GM21423 (cell line): Measurements from ENCODE around the gene TIMM21.

Experiments used
- ATAC-seq: cut with Tn5 transposase; IDR thresholded peaks from one replicate; pipeline ENCODE4 v1.9.1; 2021; ENCODE audit warnings: mild to moderate bottlenecking, moderate library complexity; ENCODE audit not compliant: unreplicated experiment

Gene TIMM21

GRCh38 chr18:74146756-74147155 lies 1.6 kb upstream of the TIMM21 start:
- ATAC-seq: no peak

DNA sequence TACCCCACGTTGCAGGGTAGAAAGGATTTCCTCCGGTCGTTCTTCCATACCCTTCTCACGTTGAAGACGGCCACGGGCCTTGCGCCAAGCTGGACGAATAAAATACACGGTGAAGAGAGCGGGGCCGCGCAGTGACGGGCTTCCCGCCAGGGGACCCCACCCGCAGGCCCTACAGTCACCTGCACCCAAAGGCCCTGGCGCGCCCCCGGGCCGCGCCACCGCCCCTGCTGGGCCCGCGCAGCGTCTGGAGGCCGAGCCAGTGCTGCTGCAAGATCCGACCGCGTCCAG lies 888 bp upstream of the TIMM21 start:
- ATAC-seq: no peak

DNA sequence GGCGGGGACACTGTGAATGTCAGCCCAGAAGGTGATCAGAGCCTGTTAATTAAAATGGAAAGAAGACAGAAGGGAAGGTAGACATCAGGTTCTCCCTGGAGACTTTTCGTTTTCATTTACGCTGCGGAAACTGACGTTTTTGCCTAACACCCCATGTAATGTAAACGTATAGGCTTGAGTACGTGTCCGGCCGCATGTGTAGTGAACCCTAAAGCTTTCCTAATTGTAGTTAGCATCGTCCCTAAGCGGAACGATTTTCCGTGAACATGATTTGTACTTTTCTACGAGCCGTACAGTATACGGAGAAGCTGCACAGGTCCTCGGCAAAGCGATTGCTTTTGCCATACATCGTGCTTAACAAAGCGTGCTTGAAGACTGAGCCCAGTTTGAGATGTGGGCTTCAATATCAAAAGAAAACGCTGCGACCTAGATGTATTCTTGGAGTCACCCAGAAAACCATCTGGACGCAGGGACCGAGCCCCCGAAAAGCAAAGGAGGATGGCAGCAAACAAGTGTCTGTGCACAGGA lies 284 bp downstream of the TIMM21 start:
- peak; percentile 13 for ATAC-seq

DNA sequence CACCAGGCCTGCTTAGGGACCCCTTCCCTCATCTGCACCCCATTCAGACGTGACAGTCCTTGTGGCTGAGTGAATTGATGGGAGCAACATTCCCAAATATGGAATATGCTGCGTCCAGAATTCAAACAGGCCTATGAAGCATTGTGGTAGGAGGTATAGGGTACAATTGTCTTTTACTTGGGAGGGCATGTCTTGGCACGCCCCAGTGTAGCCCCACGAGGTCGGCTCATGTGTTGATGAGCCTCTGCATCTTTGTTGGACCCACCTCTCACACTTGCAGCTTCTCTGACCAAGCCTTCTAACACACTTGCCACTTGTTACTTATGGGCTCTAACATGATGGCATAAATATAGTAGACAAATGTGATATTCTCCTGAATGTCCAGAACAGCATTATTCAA lies 1.6 kb downstream of the TIMM21 start:
- ATAC-seq: no peak

DNA sequence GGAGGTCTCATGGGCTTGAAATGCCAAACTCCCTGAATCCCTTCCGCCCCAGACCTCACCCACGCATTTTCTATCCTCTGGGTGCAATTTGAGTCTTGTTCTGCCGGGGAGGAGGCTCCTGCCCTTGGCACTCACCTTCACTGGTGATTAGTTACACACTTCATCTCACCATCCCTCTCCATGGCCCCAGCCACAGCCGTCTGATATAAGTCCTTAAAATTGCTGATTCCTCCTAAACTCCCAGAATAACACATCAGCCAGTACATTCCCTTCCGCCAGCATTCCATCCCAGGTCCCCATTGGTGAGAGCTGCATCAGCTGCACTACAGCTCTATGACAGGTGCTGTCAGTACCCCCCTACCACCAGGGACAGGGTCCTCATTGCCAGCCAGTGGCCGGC lies 3.9 kb downstream of the TIMM21 start:
- ATAC-seq: no peak

- ATAC-seq: no peak
Observed at GRCh38 chr18:74152857-74153256, 4.5 kb downstream of the TIMM21 start.

GRCh38 chr18:74153377-74153776 lies 5.1 kb downstream of the TIMM21 start:
- no peak for ATAC-seq

GRCh38 chr18:74153793-74154192 lies 5.5 kb downstream of the TIMM21 start:
- no peak for ATAC-seq

DNA sequence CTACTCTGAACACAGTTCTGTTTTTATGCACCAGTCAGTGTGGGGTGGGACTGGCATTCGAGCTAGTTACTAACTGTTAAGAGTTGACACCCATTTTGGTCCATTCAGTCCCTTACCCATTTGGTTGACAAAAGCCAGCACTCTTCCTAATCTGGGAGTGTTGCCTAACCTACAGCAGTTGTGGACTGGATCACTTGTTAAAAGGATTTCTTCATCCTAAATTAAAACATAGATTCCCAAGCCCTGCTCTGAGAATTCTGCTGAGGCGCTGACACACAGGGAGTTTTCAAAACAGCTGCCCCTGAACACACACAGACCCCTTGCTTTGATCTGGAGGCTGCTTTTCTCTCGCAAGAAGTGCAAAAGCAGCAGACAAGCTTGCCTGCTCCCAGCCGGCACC lies 6.4 kb downstream of the TIMM21 start:
- no peak for ATAC-seq

- ATAC-seq: no peak
Observed at GRCh38 chr18:74155276-74155675, 7.0 kb downstream of the TIMM21 start.

- ATAC-seq: peak; percentile 49
Observed at GRCh38 chr18:74163019-74163660, 14.8 kb downstream of the TIMM21 start.

DNA sequence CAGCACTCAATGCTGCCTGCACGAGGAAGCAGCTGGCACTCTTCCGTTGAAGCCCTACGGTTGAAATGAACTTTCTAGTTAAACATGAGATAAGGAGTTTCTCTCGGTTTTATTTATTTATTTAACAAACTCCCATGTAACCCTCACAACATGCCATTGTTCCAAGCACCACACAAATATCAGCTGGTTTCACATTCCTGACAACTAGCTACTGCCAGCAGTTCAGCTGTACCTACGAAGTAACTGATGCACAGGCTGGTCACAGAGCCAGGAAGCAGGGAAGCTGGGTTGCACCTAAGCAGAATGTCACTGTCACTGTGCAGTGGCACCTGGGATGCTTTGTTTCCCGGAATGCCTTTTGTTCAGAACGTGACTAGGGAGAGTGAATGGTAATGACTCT lies 18.1 kb downstream of the TIMM21 start:
- no peak for ATAC-seq

GRCh38 chr18:74171910-74172606 lies 23.7 kb downstream of the TIMM21 start:
- peak; percentile 87 for ATAC-seq

DNA sequence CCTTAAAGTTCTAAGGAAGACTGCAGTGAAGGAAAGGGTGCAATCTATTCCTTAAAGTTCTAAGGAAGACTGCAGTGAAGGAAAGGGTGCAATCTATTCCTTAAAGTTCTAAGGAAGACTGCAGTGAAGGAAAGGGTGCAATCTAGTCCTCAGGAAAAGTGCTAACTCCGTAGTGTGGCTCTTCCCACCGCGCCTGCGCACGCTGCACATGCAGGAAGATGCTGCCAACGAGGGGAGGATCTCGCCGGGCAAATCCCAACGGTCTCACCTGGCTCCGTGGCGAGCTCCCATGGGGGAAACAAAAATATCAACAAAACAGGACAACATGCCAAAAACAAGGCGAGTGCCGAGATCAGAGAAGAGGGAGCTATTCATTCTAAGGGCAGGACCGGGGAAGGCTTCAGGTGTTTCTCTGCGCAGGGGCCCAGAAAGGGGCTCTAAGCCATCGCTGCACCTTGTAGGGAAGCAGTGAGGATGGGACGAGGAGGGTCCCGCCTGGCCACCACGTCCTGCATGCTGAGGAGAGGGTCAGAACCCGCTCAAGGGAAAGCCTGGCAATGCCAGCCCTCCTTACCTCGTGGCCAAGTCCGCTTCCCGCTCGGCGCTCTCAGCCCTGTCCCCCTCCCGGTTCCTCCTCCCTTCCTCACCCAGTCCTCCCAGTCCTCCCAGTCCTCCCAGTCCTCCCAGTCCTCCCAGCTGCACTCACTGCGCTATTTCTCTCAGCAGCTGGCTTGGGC lies 24.5 kb downstream of the TIMM21 start:
- no peak for ATAC-seq

DNA sequence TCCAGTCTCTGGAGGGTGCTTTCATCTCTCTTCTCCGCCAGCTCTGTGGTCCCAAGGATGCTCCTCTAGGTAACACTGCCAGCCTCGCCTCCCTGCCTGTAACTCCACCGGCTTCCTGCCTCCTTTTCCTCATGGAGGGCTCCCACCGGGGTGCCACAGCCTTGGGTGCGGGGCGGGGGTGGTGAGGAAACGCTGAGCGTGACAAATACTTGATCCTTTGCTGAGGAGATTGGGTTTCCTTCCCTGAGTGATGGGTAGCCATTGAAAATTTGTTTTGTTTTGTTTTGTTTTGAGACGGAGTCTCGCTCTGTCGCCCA lies 25.1 kb downstream of the TIMM21 start:
- ATAC-seq: no peak

DNA sequence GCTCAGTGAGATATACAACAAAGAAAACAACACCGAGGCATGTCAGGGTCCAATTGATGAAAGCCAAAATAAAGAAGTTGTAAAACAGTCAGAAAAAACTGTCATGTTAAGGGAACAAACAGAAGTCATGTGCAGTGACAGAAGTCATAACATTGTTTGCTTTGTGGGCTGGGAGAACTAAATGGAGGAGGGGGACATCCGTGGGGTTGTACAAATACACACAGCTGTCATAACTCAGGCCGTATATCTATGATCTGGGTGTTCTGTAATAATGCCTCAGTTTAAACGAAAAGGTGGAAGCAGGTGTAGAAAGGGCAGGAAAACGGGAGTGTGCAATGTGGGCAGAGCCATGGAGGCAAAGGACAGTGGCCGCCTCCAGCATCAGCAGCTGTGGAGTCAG lies 27.3 kb downstream of the TIMM21 start:
- ATAC-seq: no peak

- no peak for ATAC-seq
Observed at GRCh38 chr18:74178884-74179283, 30.6 kb downstream of the TIMM21 start.

DNA sequence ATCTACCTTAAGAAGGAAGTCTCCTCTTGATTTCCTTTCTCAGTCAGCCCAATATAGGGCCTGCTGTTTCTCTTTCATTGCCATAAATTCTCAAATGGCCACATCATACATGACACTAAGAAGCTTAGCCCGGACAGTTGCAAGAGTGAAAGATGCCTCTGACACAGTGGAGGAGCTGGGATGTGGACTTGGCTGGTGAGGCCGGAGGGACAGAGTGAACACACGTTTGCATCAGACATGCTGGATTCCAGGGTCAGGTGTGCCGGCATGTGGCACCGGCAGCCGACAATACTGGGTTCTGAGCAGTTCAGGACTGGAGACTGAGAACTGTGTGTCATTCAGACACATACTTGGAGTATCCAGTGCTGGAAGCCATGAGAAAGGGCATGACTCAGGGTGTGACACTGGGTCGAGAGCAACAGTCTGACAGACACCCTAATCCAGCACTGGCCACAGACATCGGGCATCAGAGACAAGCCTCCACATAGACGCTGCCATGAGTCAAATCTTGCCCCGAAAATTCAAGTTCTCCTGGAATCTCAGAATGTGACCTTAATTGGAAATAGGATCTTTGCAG lies 31.4 kb downstream of the TIMM21 start:
- ATAC-seq: no peak

DNA sequence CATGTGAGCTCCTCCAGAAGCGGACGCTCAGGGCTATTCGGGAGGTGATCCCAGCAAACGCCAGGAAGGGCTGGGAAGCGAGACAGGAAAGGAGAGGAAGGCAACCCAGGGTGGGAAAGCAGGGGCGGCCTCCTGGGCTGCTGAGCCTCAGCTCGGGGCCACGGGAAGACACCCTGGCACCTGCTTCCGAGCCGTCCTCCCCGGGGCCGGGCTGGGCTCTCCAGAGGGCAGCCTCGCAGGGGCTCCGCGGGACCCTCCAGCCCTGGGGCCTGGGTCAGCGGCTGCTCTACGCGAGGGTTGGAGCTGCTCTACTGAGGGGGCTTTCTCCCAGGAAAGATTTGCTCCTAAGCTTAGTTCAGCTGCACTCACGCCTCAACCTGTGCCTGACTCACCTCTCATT lies 34.0 kb downstream of the TIMM21 start:
- no peak for ATAC-seq

- ATAC-seq: no peak
Observed at GRCh38 chr18:74183130-74183529, 34.8 kb downstream of the TIMM21 start.

DNA sequence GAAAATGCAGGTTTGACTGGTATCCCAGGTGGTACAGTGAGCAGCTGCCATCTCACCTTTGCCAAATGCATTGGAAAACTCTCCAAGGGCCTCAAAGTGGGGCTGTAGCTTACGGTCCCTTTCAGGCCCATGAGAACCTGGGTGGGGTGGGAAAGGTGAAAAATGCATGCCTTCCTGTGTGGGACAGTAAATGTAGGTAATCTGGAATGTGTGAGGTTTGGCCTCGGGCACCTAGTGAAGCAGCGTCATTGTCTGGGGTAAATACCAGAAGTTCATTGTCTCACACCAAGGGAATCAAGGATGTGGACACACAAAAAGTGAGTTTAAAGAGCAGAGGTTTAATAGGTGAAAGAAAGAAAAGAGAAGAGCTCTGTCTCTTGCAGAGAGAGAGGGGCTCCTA lies 36.6 kb downstream of the TIMM21 start:
- ATAC-seq: no peak

DNA sequence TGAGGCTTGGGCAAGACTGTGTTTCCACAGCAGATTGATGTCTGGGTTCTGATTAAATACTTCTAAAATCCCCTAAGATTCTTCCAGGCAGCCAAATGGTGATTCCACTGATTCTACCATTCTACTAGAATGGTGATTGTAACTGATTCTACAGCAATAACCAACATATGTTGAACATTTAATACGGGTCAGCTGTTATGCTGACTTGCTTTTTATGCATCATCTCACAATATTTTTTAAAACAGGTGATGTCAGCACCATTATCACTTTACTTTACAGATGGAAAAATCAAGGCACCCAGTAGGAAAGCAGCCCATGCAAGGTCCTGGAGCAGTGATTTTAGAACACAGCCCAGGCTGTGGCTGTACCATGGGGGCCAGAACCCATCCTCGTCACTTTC lies 37.5 kb downstream of the TIMM21 start:
- ATAC-seq: no peak
